22Rv1 (cell line): Measurements from ENCODE around the gene PTPRM.

Experiments
- ZFX ChIP-seq: fragments of 450-650 bp; IDR thresholded peaks from 2 replicates; pipeline ENCODE4 v1.6.1; 2017; ENCODE audit warnings: antibody characterized with exemption, borderline replicate concordance
- TF ChIP-seq, protein P1 (sequence below): fragments of 450-650 bp; IDR thresholded peaks from 2 replicates; pipeline ENCODE4 v1.5.1; 2017; ENCODE audit warnings: mild to moderate bottlenecking

DNA sequence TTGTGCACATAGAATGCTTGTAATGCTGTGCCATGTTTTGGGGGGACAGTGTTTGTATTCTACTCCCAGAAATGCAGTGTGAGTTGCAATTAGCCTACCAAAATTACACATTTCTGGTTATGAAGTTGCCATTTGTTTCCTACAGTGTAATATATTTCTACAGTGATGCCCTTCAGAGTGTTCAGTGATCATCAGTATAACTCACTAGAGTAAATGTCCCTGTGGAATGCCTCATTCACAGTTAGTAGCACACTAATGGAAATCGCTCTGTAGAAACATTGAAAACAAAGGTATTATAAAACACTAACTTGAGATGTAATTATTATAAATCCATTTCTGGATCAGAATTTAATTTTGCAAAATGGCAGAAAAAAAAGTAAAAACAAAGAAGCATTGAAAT lies 498.7 kb downstream of the PTPRM start:
- TF ChIP-seq, protein P1, sequence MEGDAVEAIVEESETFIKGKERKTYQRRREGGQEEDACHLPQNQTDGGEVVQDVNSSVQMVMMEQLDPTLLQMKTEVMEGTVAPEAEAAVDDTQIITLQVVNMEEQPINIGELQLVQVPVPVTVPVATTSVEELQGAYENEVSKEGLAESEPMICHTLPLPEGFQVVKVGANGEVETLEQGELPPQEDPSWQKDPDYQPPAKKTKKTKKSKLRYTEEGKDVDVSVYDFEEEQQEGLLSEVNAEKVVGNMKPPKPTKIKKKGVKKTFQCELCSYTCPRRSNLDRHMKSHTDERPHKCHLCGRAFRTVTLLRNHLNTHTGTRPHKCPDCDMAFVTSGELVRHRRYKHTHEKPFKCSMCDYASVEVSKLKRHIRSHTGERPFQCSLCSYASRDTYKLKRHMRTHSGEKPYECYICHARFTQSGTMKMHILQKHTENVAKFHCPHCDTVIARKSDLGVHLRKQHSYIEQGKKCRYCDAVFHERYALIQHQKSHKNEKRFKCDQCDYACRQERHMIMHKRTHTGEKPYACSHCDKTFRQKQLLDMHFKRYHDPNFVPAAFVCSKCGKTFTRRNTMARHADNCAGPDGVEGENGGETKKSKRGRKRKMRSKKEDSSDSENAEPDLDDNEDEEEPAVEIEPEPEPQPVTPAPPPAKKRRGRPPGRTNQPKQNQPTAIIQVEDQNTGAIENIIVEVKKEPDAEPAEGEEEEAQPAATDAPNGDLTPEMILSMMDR = no peak
- TF ChIP-seq ZFX = no peak
